ENCODE results near the gene GMCL2. TPM values are rescaled to one million over a fixed set of nuclear protein-coding genes. Genes with fewer than 3 reads are reported as not detected.

Gene GMCL2
- total and polyA plus RNA-seq, 9 donors: not detected

- Histone ChIP-seq H3K4me1 (ENCODE audit: insufficient read depth) (peaks cover 1% of the 10 kb centered on the region), H3K36me3 (no peaks in the 10 kb centered on the region), H3K9me3 (no peaks in the 10 kb centered on the region), H3K4me3 (no peak overlapping the region), H3K27ac (no peak overlapping the region), H3K27me3 (no peaks in the 10 kb centered on the region)
- WGBS, 3 donors: 88 to 93% (median 93%) methylated on average over 5 of the region's 5 CpGs
- no peak for DNase-seq
- intact Hi-C loops (cut with DNase I): no loop called here
- no peak for TF ChIP-seq CTCF (IDR thresholded peaks at IDR 0.05)
- TF ChIP-seq POLR2A (IDR thresholded peaks at IDR 0.05): no peak
- TF ChIP-seq EP300 (IDR thresholded peaks at IDR 0.05): no peak
These were observed 28.9 kb upstream of the GMCL2 start for GRCh38 chr5:178216088-178216534.

GRCh38 chr5:178215280-178216002 is 28.3 kb upstream of the GMCL2 start:
- Histone ChIP-seq H3K27ac (no peak overlapping the region), H3K36me3 (no peaks in the 10 kb centered on the region), H3K27me3 (no peaks in the 10 kb centered on the region), H3K4me3 (no peak overlapping the region), H3K4me1 (ENCODE audit: insufficient read depth) (peaks cover 1% of the 10 kb centered on the region), H3K9me3 (no peaks in the 10 kb centered on the region)
- intact Hi-C loops (cut with DNase I): no loop called here
- 76 to 78% (median 77%) methylated on average over 13 of the region's 13 CpGs for WGBS, 3 donors
- TF ChIP-seq CTCF (IDR thresholded peaks at IDR 0.05): no peak
- TF ChIP-seq POLR2A (IDR thresholded peaks at IDR 0.05): no peak
- no peak for TF ChIP-seq EP300 (IDR thresholded peaks at IDR 0.05)
- DNase-seq: no peak

- Histone ChIP-seq H3K27ac (no peak overlapping the region), H3K36me3 (no peaks in the 10 kb centered on the region), H3K27me3 (no peaks in the 10 kb centered on the region), H3K4me3 (no peak overlapping the region), H3K9me3 (no peaks in the 10 kb centered on the region), H3K4me1 (ENCODE audit: insufficient read depth) (peaks cover 1% of the 10 kb centered on the region)
- intact Hi-C loops (cut with DNase I): no loop called here
- DNase-seq: no peak
- TF ChIP-seq POLR2A (IDR thresholded peaks at IDR 0.05): no peak
- TF ChIP-seq EP300 (IDR thresholded peaks at IDR 0.05): no peak
- no peak for TF ChIP-seq CTCF (IDR thresholded peaks at IDR 0.05)
- 85 to 87% (median 86%) methylated on average over 6 of the region's 6 CpGs for WGBS, 3 donors
These were observed 27.1 kb upstream of the GMCL2 start for GRCh38 chr5:178214160-178214803.

GRCh38 chr5:178213748-178214151 is 26.6 kb upstream of the GMCL2 start:
- peaks cover 1% of the 10 kb centered on the region for H3K4me1 ChIP-seq (ENCODE audit: insufficient read depth)
- no peak for TF ChIP-seq POLR2A (IDR thresholded peaks at IDR 0.05)
- no peak for TF ChIP-seq EP300 (IDR thresholded peaks at IDR 0.05)
- no peak for TF ChIP-seq CTCF (IDR thresholded peaks at IDR 0.05)
- H3K27me3 ChIP-seq: no peaks in the 10 kb centered on the region
- no peak overlapping the region for H3K4me3 ChIP-seq
- no peak for DNase-seq
- no peaks in the 10 kb centered on the region for H3K36me3 ChIP-seq
- no peaks in the 10 kb centered on the region for H3K9me3 ChIP-seq
- intact Hi-C loops (cut with DNase I): no loop called here
- no peak overlapping the region for H3K27ac ChIP-seq
- 68 to 75% (median 72%) methylated on average over 8 of the region's 8 CpGs for WGBS, 3 donors

All from ovary (tissue), 9 donors.